K562 (cell line): ENCODE results near the gene RNF114. TPM values are rescaled to one million over a fixed set of nuclear protein-coding genes. Genes with fewer than 3 reads are reported as not detected.

Source experiments
- CEBPB ChIP-seq: fragments of 450-650 bp; IDR thresholded peaks from 2 replicates; pipeline ENCODE4 v1.6.1; 2016; ENCODE audit warnings: missing genetic modification characterization, missing compliant biosample characterization
- CREM ChIP-seq: IDR thresholded peaks from 2 replicates; pipeline ENCODE4 v1.6.1; 2014; ENCODE audit warnings: antibody characterized with exemption, low read depth
- FOXP1 ChIP-seq: sonication (generic); formaldehyde crosslinking; IDR thresholded peaks from 2 replicates; pipeline ENCODE4 v1.8.0; 2022; ENCODE audit warnings: mild to moderate bottlenecking, missing genetic modification reagents
- JUND ChIP-seq, 2 experiments: IDR thresholded peaks; 2 replicates in 1 of 2; 3 replicates in 1 of 2; pipeline ENCODE4 v1.6.1; 2011; ENCODE audit warnings: borderline replicate concordance in 2 of 2, low read depth in 2 of 2, low read length in 2 of 2, improper control_type of control experiment in 1 of 2, missing biosample characterization in 1 of 2, missing genetic modification characterization in 1 of 2, missing genetic modification reagents in 1 of 2
- MTA3 ChIP-seq: fragments of 450-650 bp; formaldehyde crosslinking; IDR thresholded peaks from 2 replicates; pipeline ENCODE4 v1.6.1; 2017; ENCODE audit warnings: mild to moderate bottlenecking, borderline replicate concordance
- NONO ChIP-seq, 2 experiments: fragments of 200-400 bp in 1 of 2; fragments of 450-650 bp in 1 of 2; formaldehyde crosslinking in 1 of 2; IDR thresholded peaks; 2 replicates each; pipeline ENCODE4 v1.6.1; 2017; ENCODE audit warnings: low read depth in 2 of 2, mild to moderate bottlenecking in 2 of 2, moderate library complexity in 2 of 2, low read length in 1 of 2
- RBM15 ChIP-seq: fragments of 200-400 bp; formaldehyde crosslinking; IDR thresholded peaks from 2 replicates; pipeline ENCODE4 v1.6.1; 2018; ENCODE audit warnings: mild to moderate bottlenecking, low read length, moderate library complexity; ENCODE audit not compliant: insufficient read depth
- SAFB ChIP-seq: fragments of 200-400 bp; formaldehyde crosslinking; IDR thresholded peaks from 2 replicates; pipeline ENCODE4 v1.6.1; 2017; ENCODE audit warnings: low read depth, low read length, borderline replicate concordance
- SP1 ChIP-seq: sonication (generic); formaldehyde crosslinking; IDR thresholded peaks from 2 replicates; pipeline ENCODE4 v1.8.1; 2022; ENCODE audit warnings: mild to moderate bottlenecking, missing genetic modification reagents
- STAG1 ChIP-seq: sonication (generic); formaldehyde crosslinking; IDR thresholded peaks from 2 replicates; pipeline ENCODE4 v1.5.0; 2020; ENCODE audit warnings: missing genetic modification reagents, borderline replicate concordance
- TBP ChIP-seq: optimal IDR thresholded peaks from 2 replicates; pipeline ENCODE3; 2011; ENCODE audit warnings: low read depth, low read length, improper control_type of control experiment
- ZNF347 ChIP-seq: fragments of 450-650 bp; formaldehyde crosslinking; IDR thresholded peaks from 2 replicates; pipeline ENCODE4 v1.4.0; 2020; ENCODE audit warnings: low read depth, mild to moderate bottlenecking, moderate library complexity
- polyA plus RNA-seq, 8 experiments: library from polyadenylated mRNA; depleted of rRNA in 4 of 8; stranded (reverse) in 5 of 8; unstranded in 3 of 8; fragments of >200 nt; fragmentation: Nextera tagmentation in 2 of 8; fragmentation: Illumina TruSeq in 1 of 8; extraction: Ambion mirVana in 2 of 8; extraction: Trizol in 1 of 8; gene quantifications; 2 replicates each; pipeline versions ENCODE4 v1.2.1 to v1.2.3, GENCODE V29; 2011 to 2014; ENCODE audit warnings: inconsistent platforms in 1 of 8, missing spikeins in 1 of 8
- total RNA-seq, 7 experiments: library from RNA; depleted of rRNA in 6 of 7; stranded (reverse); fragments of >200 nt in 6 of 7; fragmentation: Illumina TruSeq in 2 of 7; extraction: Trizol in 2 of 7; gene quantifications; 2 replicates each; pipeline versions ENCODE4 v1.2.1 to v1.2.3, GENCODE V29; 2011 to 2021; ENCODE audit warnings: low replicate concordance in 1 of 7
- TF ChIP-seq, protein P1 (sequence below), 2 experiments: fragments of 450-650 bp; conservative IDR thresholded peaks; 2 replicates each; pipeline ENCODE4 v1.6.1; 2017; ENCODE audit warnings: mild to moderate bottlenecking in 2 of 2, moderate library complexity in 2 of 2
- TF ChIP-seq, protein P2 (sequence below): fragments of 250-450 bp; sonication (Bioruptor Pico); IDR thresholded peaks from 2 replicates; pipeline ENCODE4 v1.9.0; 2021; ENCODE audit warnings: mild to moderate bottlenecking, inconsistent platforms
- TF ChIP-seq, protein P3 (sequence below): IDR thresholded peaks from 2 replicates; pipeline ENCODE4 v1.6.1; 2012; ENCODE audit warnings: low read depth, low read length, improper control_type of control experiment, borderline replicate concordance
- TF ChIP-seq, protein P4 (sequence below), 3 experiments: fragments of 200-800 bp in 1 of 3; sonication (Bioruptor generic) in 1 of 3; sonication (generic) in 1 of 3; formaldehyde crosslinking in 1 of 3; IDR thresholded peaks; 2 replicates each; pipeline versions ENCODE4 v1.6.1 to v1.8.0; 2016 to 2022; ENCODE audit warnings: mild to moderate bottlenecking in 2 of 3, missing compliant biosample characterization in 2 of 3, missing genetic modification characterization in 2 of 3, missing genetic modification reagents in 1 of 3
- TF ChIP-seq, protein P5 (sequence below): fragments of 250-450 bp; sonication (Bioruptor Pico); IDR thresholded peaks from 2 replicates; pipeline ENCODE4 v1.5.0; 2021

Gene RNF114
- total and polyA plus RNA-seq, 9 of the 15 experiments (the other 6 are each of a cell fraction or from before 2014, with no cell fraction given), result 38.6 to 111 (median 62.6) TPM

DNA sequence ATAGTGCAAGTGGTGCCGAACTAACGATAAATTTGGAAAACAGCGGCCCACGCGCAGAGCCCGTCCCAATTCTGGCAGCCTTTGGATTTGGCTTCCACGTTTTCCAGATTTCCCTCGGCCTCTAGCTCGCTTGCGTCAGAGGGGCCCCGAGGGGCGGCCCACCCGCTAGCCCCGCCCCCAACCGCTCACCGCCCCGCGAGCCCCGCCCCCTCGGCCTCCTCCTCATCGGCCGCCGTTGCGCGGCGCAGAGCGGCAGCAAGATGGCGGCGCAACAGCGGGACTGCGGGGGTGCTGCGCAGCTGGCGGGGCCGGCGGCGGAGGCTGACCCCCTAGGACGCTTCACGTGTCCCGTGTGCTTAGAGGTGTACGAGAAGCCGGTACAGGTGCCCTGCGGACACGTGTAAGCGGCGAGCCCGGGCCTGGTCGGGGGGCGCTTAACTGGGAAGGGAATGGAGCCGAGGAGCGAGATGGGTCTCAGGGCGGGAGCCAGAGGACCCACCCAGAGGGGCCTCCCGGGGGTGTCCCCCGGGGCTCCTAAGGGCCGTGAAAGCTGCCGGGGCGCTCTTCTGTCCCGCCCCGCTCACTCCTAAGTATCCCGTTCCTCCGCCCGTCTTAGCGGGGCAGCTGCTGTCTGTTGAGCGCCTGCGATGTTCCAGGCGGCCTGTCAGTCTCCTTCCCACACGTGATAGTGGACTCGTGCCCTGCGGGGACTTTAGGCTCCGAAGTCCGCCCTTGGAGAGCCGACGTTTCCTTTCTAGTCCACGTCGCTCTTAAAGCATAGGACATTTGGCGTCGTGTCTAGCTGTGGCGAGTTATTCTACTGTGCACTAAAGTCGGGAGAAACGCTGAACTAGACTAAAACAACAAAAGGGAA is at the start of gene RNF114 (continued):
- TF ChIP-seq, protein P1, sequence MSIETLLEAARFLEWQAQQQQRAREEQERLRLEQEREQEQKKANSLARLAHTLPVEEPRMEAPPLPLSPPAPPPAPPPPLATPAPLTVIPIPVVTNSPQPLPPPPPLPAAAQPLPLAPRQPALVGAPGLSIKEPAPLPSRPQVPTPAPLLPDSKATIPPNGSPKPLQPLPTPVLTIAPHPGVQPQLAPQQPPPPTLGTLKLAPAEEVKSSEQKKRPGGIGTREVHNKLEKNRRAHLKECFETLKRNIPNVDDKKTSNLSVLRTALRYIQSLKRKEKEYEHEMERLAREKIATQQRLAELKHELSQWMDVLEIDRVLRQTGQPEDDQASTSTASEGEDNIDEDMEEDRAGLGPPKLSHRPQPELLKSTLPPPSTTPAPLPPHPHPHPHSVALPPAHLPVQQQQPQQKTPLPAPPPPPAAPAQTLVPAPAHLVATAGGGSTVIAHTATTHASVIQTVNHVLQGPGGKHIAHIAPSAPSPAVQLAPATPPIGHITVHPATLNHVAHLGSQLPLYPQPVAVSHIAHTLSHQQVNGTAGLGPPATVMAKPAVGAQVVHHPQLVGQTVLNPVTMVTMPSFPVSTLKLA (conservative IDR thresholded peaks at IDR 0.05), result peak; percentile 72 to 86
- TF ChIP-seq, protein P2, sequence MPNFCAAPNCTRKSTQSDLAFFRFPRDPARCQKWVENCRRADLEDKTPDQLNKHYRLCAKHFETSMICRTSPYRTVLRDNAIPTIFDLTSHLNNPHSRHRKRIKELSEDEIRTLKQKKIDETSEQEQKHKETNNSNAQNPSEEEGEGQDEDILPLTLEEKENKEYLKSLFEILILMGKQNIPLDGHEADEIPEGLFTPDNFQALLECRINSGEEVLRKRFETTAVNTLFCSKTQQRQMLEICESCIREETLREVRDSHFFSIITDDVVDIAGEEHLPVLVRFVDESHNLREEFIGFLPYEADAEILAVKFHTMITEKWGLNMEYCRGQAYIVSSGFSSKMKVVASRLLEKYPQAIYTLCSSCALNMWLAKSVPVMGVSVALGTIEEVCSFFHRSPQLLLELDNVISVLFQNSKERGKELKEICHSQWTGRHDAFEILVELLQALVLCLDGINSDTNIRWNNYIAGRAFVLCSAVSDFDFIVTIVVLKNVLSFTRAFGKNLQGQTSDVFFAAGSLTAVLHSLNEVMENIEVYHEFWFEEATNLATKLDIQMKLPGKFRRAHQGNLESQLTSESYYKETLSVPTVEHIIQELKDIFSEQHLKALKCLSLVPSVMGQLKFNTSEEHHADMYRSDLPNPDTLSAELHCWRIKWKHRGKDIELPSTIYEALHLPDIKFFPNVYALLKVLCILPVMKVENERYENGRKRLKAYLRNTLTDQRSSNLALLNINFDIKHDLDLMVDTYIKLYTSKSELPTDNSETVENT (CRISPR knock-in tag), result peak; percentile 75; the same call in 1 of the 2 replicates
- TF ChIP-seq STAG1 (CRISPR knock-in tag) (no peak), TBP (peak; percentile 84), JUND (IDR thresholded peaks at IDR 0.05; ENCODE audit: borderline replicate concordance, low read depth, low read length) (peak; percentile 68), JUND (tag; IDR thresholded peaks at IDR 0.05; ENCODE audit: borderline replicate concordance, low read depth, low read length) (no peak; the same call in 2 of the 3 replicates), SAFB (peak; percentile 33; the same call in 1 of the 2 replicates), FOXP1 (CRISPR knock-in tag) (peak; percentile 30; the same call in 1 of the 2 replicates), NONO (IDR thresholded peaks at IDR 0.05; ENCODE audit: low read depth in 2 of 2, low read length in 1 of 2) (peak; percentile 34 to 64; a peak in 1 of 4 replicates), CEBPB (tag) (peak; percentile 69), CREM (peak; percentile 83), SP1 (CRISPR knock-in tag) (peak; percentile 70), MTA3 (peak; percentile 75), ZNF347 (CRISPR knock-in tag) (no peak), RBM15 (peak; percentile 60; the same call in 1 of the 2 replicates)
- TF ChIP-seq, protein P3, sequence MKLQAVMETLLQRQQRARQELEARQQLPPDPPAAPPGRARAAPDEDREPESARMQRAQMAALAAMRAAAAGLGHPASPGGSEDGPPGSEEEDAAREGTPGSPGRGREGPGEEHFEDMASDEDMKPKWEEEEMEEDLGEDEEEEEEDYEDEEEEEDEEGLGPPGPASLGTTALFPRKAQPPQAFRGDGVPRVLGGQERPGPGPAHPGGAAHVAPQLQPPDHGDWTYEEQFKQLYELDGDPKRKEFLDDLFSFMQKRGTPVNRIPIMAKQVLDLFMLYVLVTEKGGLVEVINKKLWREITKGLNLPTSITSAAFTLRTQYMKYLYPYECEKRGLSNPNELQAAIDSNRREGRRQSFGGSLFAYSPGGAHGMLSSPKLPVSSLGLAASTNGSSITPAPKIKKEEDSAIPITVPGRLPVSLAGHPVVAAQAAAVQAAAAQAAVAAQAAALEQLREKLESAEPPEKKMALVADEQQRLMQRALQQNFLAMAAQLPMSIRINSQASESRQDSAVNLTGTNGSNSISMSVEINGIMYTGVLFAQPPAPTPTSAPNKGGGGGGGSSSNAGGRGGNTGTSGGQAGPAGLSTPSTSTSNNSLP, result 0 out of 2 replicates have a peak, but pooled peaks have one; percentile 41
- TF ChIP-seq, protein P4, sequence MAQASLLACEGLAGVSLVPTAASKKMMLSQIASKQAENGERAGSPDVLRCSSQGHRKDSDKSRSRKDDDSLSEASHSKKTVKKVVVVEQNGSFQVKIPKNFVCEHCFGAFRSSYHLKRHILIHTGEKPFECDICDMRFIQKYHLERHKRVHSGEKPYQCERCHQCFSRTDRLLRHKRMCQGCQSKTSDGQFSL (CRISPR knock-in tag; IDR thresholded peaks at IDR 0.05), result 0 out of 2 replicates have a peak, but pooled peaks have one; percentile 14
- TF ChIP-seq, protein P4 (tag; IDR thresholded peaks at IDR 0.05), result no peak
- TF ChIP-seq, protein P5, sequence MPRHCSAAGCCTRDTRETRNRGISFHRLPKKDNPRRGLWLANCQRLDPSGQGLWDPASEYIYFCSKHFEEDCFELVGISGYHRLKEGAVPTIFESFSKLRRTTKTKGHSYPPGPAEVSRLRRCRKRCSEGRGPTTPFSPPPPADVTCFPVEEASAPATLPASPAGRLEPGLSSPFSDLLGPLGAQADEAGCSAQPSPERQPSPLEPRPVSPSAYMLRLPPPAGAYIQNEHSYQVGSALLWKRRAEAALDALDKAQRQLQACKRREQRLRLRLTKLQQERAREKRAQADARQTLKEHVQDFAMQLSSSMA (CRISPR knock-in tag), result no peak
